ENCODE data around the gene EEIG1. TPM values are rescaled to one million over a fixed set of nuclear protein-coding genes. Genes with fewer than 3 reads are reported as not detected.
A peak's percentile ranks its signal among the peaks of the same experiment; 100 is the strongest.

Gene EEIG1
- total and polyA plus RNA-seq, 9 of the 15 experiments (the other 6 are each of a cell fraction or from before 2014, with no cell fraction given), result 0.17 to 16.7 (median 3.6) TPM

GRCh38 chr9:127937388-127938297 is 43.1 kb downstream of the EEIG1 start, which contains the start of gene DPM2 (continued):
- no peak for TF ChIP-seq AFF4 (CRISPR knock-in tag; IDR thresholded peaks at IDR 0.05)
- TF ChIP-seq ZNF639 (CRISPR knock-in tag; conservative IDR thresholded peaks at IDR 0.05 in 1 of 2, IDR thresholded peaks at IDR 0.05 in 1 of 2), result peak in 1 of 2 experiments; percentile 69; a peak in 2 of 4 replicates
- no peak for TF ChIP-seq MEF2A (IDR thresholded peaks at IDR 0.05; ENCODE audit: control insufficient read depth, low read depth, low read length)
- peak; percentile 60; the same call in 1 of the 2 replicates for TF ChIP-seq PML (IDR thresholded peaks at IDR 0.05; ENCODE audit: low read length)
- TF ChIP-seq CC2D1A (IDR thresholded peaks at IDR 0.05), result no peak; the same call in 1 of the 2 replicates
- no peak for TF ChIP-seq NCOA2 (IDR thresholded peaks at IDR 0.05; ENCODE audit: partially characterized antibody in 2 of 2)
- TF ChIP-seq HDGF (IDR thresholded peaks at IDR 0.05), result peak; percentile 91
- no peak for TF ChIP-seq ZNF695 (CRISPR knock-in tag; IDR thresholded peaks at IDR 0.05)
- no peak for TF ChIP-seq KLF6 (CRISPR knock-in tag; IDR thresholded peaks at IDR 0.05; ENCODE audit: borderline replicate concordance)
- TF ChIP-seq NFE2 (IDR thresholded peaks at IDR 0.05; ENCODE audit: low read depth), result no peak
- TF ChIP-seq TBP (optimal IDR thresholded peaks at IDR 0.05; ENCODE audit: low read depth, low read length), result peak; percentile 57
- no peak for TF ChIP-seq ZNF280B (CRISPR knock-in tag; IDR thresholded peaks at IDR 0.05)
- TF ChIP-seq ZC3H4 (CRISPR knock-in tag; IDR thresholded peaks at IDR 0.05; ENCODE audit: borderline replicate concordance), result no peak; the same call in 1 of the 2 replicates
- TF ChIP-seq FOXP4 (CRISPR knock-in tag; IDR thresholded peaks at IDR 0.05; ENCODE audit: borderline replicate concordance), result no peak
- no peak for TF ChIP-seq TCF7 (IDR thresholded peaks at IDR 0.05; ENCODE audit: borderline replicate concordance)
- peak; percentile 55 to 56; a peak in 2 of 4 replicates for TF ChIP-seq TBL1XR1 (IDR thresholded peaks at IDR 0.05; ENCODE audit: low read length in 2 of 2)
- TF ChIP-seq ZNF324 (CRISPR knock-in tag; IDR thresholded peaks at IDR 0.05), result no peak
- TF ChIP-seq ZNF668 (CRISPR knock-in tag; IDR thresholded peaks at IDR 0.05), result no peak
- TF ChIP-seq HLTF (IDR thresholded peaks at IDR 0.05), result no peak

All from K562 (cell line).